NCI-H1930 (cell line): Measurements from ENCODE around the gene ACOXL.
"Not testable (repeated sequence)": the region's sequence is repeated elsewhere in the genome, so short reads cannot be mapped to it uniquely, and the experiment has no call there.

ENCODE experiments used
- DNase-seq, 2 experiments: peaks; one replicate each; lab custom pipeline; 2025; lab: John Stamatoyannopoulos, UW

The ACOXL gene

DNA sequence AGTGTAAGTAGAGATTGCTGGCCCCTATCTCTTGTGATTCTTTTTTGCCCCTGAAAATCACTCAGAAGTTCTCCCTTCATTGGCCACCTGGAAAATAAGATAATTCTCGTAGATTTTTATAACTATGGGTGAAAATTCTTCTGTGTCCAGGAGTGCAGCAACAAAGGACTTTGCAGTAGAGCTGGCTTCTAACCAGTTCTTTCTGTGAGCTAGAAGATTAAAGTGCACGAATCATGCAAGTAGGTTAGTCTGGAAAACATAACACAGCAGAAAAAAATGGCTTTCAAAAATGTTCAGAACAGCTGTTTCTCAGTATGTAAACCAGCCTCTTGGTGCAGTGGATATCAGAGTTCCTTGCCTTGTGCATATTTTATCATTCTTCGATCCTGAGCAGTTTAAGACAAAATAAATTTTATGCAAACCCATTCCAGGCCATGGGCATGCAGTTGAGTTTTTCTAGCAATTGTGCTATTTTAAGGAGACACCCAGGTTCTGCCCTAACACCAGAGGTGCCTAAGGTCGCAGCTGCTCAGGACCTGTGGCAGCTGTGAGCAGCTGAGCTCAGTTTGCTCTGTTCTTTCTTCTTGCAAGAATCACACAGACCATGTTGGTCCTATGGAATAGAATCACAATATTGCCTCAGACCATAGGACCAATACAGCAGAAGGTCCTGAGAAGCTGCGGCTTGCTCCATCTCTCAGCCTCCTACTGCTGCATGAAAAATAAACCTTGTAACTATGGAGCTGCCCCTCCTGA is 307.4 kb downstream of the ACOXL start:
- no peak for DNase-seq

DNA sequence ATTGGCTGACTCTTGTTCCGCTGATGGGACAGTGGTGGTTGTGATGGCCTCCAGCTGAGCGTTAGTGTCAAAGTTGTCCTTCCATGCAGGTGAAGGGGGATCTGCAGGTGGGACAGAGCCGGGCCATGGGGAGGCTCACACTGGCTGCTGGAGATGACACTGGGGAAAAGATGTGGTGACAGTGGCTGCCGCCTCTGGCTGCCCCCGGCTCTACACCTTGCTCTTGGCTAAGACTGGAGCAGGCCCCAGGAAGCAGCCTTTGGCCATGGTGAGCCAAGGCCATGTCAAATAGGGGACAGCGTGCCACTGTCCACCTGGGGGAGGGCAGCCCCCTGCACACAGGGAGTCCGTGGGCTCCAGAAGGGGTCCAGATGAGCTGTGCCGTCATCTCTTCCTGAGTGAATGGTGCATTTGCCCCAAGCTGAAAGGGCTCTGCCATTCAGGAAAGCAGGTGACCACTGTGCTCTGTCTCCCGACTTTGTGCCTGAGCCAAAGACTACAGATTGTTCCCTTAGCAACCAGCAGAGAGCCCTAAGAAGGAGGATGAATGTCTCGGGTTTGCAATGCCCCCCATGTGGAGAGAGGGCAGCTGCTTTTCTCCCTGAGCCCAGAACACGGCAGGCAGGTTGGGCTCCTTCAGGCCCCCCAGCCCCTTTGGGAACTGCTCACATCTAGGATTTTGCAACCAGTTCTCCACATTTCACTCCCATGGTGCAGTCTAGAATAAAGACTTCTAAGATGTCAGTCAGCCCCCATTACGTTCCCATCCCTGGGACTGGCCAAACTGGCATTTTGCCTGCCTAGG is 309.2 kb downstream of the ACOXL start:
- DNase-seq = no peak

- no peak for DNase-seq
These were observed 309.9 kb downstream of the ACOXL start for GRCh38 chr2:111042261-111042660.

- no peak for DNase-seq
These were observed 310.7 kb downstream of the ACOXL start for GRCh38 chr2:111042772-111043771.

GRCh38 chr2:111044066-111044465 is 311.7 kb downstream of the ACOXL start:
- DNase-seq = no peak

DNA sequence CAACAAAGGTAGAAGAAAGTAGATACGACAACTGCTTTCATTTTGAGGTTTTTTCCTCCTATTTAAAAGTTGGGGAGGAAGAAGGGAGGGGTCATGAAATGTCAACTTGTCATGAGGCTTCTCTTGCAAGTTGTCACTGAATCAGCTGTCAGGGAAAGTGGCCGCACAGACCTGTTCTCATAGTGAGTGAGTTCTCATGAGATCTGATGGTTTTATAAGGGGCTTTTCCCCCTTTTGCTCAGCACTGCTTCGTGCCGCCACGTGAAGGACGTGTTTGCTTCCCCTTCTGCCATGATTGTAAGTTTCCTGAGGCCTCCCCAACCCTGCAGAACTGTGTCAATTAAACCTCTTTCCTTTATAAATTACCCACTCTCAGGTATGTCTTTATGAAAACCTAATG is 312.9 kb downstream of the ACOXL start:
- not testable (repeated sequence) for DNase-seq

GRCh38 chr2:111045771-111046444 is 313.5 kb downstream of the ACOXL start:
- DNase-seq = no peak

- no peak for DNase-seq
These were observed 314.3 kb downstream of the ACOXL start for GRCh38 chr2:111046670-111047069.

DNA sequence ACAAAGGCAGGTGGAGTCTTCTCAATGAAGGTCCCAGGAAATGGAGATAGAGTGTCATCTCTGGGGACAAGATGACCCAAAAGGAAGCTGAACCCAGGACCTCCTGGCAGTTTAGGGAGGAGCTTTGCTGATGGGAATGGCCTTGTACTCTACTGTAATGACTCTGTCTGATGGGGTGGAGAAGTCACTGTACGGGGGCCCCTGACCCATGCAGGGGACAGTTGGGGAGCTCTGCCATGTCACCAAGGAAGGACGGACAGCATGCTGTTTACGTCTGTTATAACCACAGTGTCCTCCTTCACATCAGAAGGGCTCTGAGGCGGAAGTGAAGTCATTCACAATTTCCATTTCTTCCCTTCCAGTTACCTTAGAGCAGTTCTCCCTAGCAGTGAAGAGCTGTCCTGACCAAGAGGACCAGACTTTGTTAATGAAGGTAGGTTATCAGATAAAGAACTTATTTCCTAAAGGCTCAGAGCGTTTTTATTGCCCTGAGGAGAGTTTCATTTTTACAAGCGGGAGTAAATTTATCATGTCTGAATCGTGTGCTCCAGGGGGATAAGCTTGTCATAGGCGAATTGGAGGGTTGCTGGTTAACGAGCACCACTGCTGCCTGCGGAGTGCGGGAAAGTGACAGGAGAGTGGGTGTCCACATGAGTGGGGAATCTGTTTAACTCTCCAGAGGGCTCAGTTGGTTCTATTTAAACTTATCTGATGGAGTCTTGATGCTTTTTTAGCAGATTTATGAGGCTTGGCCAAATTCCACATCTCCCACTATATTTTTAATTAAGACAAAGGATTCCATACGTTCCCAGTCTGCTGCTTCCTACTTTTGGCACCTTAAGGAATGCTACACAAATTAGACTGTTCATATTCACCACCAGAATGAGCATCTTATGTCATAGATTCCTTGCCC is 316.7 kb downstream of the ACOXL start:
- no peak for DNase-seq

- DNase-seq = no peak
These were observed 317.6 kb downstream of the ACOXL start for GRCh38 chr2:111049792-111050640.

DNA sequence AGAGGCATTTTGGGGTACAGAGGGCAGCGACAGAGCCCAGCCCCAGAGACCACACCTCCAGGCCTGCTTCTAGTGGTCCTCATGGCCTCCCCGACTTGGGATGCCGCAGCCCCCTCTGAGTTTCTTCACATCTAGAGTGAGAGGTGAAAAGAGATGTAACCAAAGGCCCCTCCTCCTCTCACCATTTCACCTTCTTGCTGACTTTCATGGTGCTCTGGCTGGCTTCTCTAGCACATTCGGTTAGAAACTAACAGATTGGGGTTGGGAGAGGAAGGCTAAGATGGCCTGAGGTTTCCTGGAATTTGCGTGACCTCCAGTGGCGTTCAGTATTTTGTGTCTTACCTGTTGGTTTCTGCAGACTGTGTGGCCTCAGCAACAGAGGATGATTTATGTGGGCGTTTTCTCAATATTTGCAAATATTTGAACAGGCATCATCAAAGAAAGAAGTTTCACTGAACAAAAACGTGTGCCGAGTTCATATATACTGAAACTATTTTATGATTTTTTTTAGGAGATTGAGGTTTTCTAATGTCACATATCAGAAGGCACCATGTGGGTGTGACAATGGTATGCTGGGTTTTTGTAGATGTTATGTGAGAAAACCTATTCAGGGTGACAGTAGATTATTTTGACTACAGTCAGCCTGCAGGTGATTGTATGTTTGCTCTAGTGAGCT is 318.5 kb downstream of the ACOXL start:
- DNase-seq = no peak

DNA sequence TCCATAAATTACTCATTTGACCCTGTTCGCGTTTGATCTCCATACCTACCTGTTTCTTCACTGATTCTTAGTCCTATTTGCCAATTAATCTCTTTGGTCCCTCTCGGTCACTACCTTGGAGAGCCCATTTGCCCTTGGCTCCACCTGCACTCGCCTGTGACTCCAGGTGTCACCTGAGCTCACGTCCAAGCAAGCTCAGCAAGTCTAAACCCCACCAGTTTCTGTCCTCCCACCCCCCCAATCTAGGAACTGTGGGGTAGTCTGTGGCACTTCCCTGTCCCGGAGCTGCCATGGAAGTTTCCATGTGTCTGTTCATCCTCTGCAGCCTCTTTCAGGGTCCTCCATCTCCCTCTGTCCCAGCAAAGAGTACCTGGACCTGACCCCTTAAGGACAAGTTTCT is 320.2 kb downstream of the ACOXL start:
- no peak for DNase-seq

DNA sequence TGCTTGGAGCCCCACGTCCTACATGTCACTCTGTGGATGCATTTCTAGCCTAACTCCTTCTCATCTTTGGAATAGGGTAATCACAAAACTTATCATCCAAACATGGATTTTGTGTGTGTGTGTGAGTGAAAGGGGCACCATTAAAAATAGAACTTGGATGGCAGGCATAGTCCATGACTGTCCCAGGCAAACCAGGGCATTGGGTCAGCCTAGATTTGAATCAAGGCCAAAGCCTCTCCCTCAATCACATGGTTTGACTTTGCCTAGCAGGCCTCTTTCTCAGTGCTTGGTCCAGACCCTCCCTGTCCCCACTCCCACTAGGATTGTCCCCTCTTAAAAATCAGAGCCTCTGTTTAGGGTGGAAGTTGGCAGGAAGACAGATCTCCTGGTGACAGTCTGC is 320.9 kb downstream of the ACOXL start:
- no peak for DNase-seq

GRCh38 chr2:111053825-111054515 is 321.6 kb downstream of the ACOXL start:
- no peak for DNase-seq

GRCh38 chr2:111054791-111055691 is 322.7 kb downstream of the ACOXL start:
- DNase-seq = no peak

- no peak for DNase-seq
These were observed 323.4 kb downstream of the ACOXL start for GRCh38 chr2:111055735-111056134.

- DNase-seq = no peak
These were observed 324.7 kb downstream of the ACOXL start for GRCh38 chr2:111057045-111057444.
